Heart left ventricle (tissue), 16 donors: Measurements from ENCODE around the gene CCDC82. TPM values are rescaled to one million over a fixed set of nuclear protein-coding genes. Genes with fewer than 3 reads are reported as not detected.
A peak's percentile ranks its signal among the peaks of the same experiment; 100 is the strongest.

Experiments used
- ATAC-seq, 4 donors: fragments of 200-7000 bp; cut with Tn5 transposase; one replicate each; pipeline ENCODE4 v1.9.1; 2020 to 2022; ENCODE audit warnings: moderate library complexity in 4 of 4, mild to moderate bottlenecking in 3 of 4, moderate number of reproducible peaks in 1 of 4
- DNase-seq, 5 donors: peaks; one replicate each; pipeline ENCODE4 v3.0.0-alpha.2; 2020
- H3K27ac ChIP-seq, 12 donors: fragments of 200-600 bp; sonication (generic) in 4 of 12; one replicate each; pipeline versions ENCODE4 v1.5.0 to v1.8.0; 2016 to 2022; ENCODE audit warnings: mild to moderate bottlenecking in 2 of 12
- H3K27me3 ChIP-seq, 9 donors: fragments of 200-600 bp; sonication (generic) in 2 of 9; one replicate each; pipeline versions ENCODE4 v1.5.1 to v1.8.0; 2016 to 2022; ENCODE audit warnings: mild to moderate bottlenecking in 3 of 9
- H3K36me3 ChIP-seq, 9 donors: fragments of 200-600 bp; sonication (generic) in 2 of 9; one replicate each; pipeline versions ENCODE4 v1.5.0 to v1.8.0; 2018 to 2022; ENCODE audit warnings: mild to moderate bottlenecking in 2 of 9
- H3K4me1 ChIP-seq, 12 donors: fragments of 200-600 bp; sonication (generic) in 4 of 12; one replicate each; pipeline versions ENCODE4 v1.5.0 to v1.8.0; 2016 to 2022; ENCODE audit warnings: mild to moderate bottlenecking in 3 of 12
- H3K4me3 ChIP-seq, 12 donors: fragments of 200-600 bp; sonication (generic) in 4 of 12; one replicate each; pipeline versions ENCODE4 v1.5.0 to v1.8.0; 2017 to 2022; ENCODE audit warnings: mild to moderate bottlenecking in 9 of 12, moderate library complexity in 4 of 12
- H3K9me3 ChIP-seq, 12 donors: fragments of 200-600 bp; sonication (generic) in 4 of 12; one replicate each; pipeline versions ENCODE4 v1.5.0 to v1.8.0; 2016 to 2022; ENCODE audit warnings: mild to moderate bottlenecking in 1 of 12
- POLR2A ChIP-seq, 2 donors: fragments of 450-650 bp; IDR thresholded peaks; one replicate each; pipeline ENCODE4 v1.6.1; 2017; ENCODE audit warnings: antibody characterized with exemption in 2 of 2, mild to moderate bottlenecking in 2 of 2, moderate library complexity in 2 of 2
- WGBS, 4 donors: extraction: QIAGEN DNeasy Blood & Tissue Kit in 2 of 4; methylation state at CpG; one replicate each; pipeline versions ENCODE4 v1.1.5 to v1.1.7; 2013 to 2018; 5-methylcytosine and 5-hydroxymethylcytosine counted together
- intact Hi-C, 10 donors: fragments of 100-400 bp; cut with DNase I; formaldehyde crosslinking; loops; one replicate each; pipeline versions ENCODE4 v1.11.1 to v1.14.2; 2022
- polyA plus RNA-seq, 2 donors: library from polyadenylated mRNA; stranded (reverse); fragments of 200-250 nt; gene quantifications; one replicate each; pipeline ENCODE4 v1.2.3, GENCODE V29; 2013
- total RNA-seq, 9 donors: library from RNA; depleted of rRNA in 2 of 9; stranded (reverse); fragments of >200 nt in 2 of 9; fragmentation: NEBNext Ultra II Directional in 3 of 9; extraction: Animal tissue kit (Norgen Biotek cat#: 25700) in 3 of 9; gene quantifications; one replicate each; pipeline versions ENCODE4 v1.1.0 to v1.2.4, GENCODE V29; 2016 to 2023
- TF ChIP-seq, protein P1 (sequence below), 12 donors: fragments of 200-600 bp; sonication (generic) in 4 of 12; IDR thresholded peaks; one replicate each; pipeline versions ENCODE4 v1.5.0 to v1.8.0; 2018 to 2022; ENCODE audit warnings: antibody characterized with exemption in 12 of 12, mild to moderate bottlenecking in 5 of 12
- donor health status: ischemic (EF 13 %, LVEDD 7.1; RV severe dilation, severe dysfunction).
- donor health status: healthy with polysubstance abuse.
- donor health status: DM: no; HTN: yes; CAD: no.
- donor health status: DM: no; HTN: no; CAD: no.
- donor health status: ischemic (EF 25% LVEDD 6.9; RV normal size, moderate dysfunction).
- donor health status: ischemic (EF 25% LVEDD 5.7; RV mildly dilated, moderate dysfunction).
- donor health status: healthy.
- donor health status: DM: yes; HTN: yes; CAD: no.
- donor health status: ischemic (EF 35%, LVEDD 5.7; RV mildly dilated, moderate dysfunction).
- donor health status: nonischemic (EF 11% LVEDD 7.7; RV severe dilation, severe dysfunction).
- donor health status: DM: yes; HTN: yes; CAD: no.
- donor health status: PGD.
- donor health status: ischemic (EF 29% LVEDD 5.4; RV normal size, mild dysfunction).
- donor health status: nonischemic (EF 23%, LVEDD 6.1; RV moderate dilation, normal function).

The CCDC82 gene
- total and polyA plus RNA-seq, 11 donors = 5.4 to 16.4 (median 14.5) TPM

DNA sequence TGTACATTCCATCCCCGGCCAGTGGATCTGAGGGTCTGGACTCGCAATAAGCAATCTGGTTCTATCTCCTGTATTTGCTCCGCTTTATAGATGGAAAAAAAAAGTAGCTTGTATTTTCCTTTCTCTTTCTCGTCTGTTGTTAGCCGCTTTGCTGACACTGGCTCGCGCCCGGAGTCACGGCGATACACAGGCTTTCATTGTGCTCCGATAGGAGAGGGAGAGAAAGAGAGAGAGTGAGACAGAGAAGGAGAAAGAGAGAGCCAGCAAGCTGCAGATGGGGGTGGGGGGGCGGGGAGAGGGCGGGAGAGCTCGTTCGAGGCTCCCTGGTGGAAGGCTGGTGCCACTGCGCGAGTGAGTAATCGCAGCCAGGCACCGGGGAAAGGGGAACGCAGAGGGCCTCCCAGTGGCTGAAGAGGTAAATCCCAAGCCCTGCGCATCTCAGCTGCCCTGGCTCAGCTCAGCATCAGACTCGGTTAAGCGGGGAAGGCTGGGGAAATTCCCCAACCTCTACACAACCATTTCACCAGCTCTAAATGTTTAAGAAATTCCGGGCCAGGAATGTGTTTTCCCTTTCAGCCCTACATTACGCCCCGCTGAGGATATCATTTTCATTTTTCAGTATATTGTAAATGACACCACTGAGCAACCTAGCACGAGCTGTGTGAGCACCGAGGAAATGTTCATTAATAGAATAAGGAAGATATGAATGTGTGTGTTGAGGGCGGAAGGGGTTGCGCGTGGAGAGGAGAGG is 46.6 kb downstream of the CCDC82 start, which contains the start of gene MAML2:
Gene MAML2, minus strand, starts transcription at position 235 of the 751 bp plus-strand sequence. CDS start 1,300 bp downstream, outside the sequence.
- no peak for TF ChIP-seq POLR2A (IDR thresholded peaks at IDR 0.05)
- TF ChIP-seq, protein P1, sequence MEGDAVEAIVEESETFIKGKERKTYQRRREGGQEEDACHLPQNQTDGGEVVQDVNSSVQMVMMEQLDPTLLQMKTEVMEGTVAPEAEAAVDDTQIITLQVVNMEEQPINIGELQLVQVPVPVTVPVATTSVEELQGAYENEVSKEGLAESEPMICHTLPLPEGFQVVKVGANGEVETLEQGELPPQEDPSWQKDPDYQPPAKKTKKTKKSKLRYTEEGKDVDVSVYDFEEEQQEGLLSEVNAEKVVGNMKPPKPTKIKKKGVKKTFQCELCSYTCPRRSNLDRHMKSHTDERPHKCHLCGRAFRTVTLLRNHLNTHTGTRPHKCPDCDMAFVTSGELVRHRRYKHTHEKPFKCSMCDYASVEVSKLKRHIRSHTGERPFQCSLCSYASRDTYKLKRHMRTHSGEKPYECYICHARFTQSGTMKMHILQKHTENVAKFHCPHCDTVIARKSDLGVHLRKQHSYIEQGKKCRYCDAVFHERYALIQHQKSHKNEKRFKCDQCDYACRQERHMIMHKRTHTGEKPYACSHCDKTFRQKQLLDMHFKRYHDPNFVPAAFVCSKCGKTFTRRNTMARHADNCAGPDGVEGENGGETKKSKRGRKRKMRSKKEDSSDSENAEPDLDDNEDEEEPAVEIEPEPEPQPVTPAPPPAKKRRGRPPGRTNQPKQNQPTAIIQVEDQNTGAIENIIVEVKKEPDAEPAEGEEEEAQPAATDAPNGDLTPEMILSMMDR (IDR thresholded peaks at IDR 0.05) = peak; percentile 85 to 99 (median 96)
- intact Hi-C loops = loop anchor here (1.0 to 10.0 kb wide), 23 partner anchors 36 to 508 kb away; partner anchors contain the start of gene MTMR2 (in 1 of the 10)
- peak; percentile 88 to 97 (median 94) for ATAC-seq

DNA sequence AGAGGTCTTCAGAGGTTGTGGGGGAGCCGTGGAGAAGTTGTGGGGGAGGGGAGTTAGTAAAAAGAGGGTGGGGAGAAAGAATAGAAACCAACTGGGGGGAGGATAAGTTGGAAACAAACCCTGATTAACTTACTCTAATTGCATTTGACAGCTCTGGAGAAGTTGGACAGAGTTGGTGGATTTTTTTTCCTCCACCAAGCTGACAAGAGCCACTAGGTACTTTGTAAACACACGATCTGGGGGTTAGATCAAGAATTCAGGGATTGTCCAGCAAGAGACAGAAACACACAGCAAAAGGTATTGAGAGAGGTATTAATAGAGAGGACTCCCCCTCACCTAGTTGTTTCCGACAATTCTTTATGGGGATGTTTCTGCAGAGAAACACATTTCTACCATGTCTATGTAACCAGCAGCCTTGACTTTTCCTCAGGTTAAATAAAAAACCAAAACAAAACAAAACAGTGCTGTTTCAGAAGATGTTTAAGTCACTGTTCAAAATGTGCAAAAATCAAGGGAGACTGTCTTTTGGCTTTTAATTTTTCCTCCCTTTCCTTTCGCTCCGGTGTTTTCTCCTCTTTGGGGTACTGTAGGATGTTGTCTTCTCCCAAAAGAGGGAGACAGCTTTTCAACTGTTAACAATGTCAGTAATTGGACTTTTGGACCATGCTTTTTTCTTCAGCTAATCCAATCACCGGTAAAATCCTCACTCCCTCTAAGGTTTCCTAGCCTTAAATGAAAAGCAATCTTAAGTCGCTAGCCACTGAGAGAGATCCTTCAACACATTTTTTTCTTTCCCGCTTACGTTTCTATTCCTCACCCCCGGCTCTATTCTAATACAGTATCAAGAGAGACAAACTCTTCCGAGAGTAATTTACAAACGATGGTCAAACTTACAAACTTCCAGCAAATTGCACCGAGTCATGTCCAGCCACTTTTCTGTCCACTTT is 47.4 kb downstream of the CCDC82 start:
- 0 to 2% (median 1%) methylated on average over 13 of the region's 13 CpGs for WGBS, 4 donors
- ATAC-seq (peak in 3 of 4 donors; percentile 1 to 13 (median 1)), DNase-seq (no peak)
- no peaks in the 10 kb centered on the region for H3K9me3 ChIP-seq
- H3K4me3 ChIP-seq = peak overlapping the region; percentile 54 to 80 (median 71)
- intact Hi-C loops = loop anchor here (2.0 to 10.0 kb wide), 21 partner anchors 35 to 507 kb away; partner anchors contain the start of gene MTMR2 (in 1 of the 10)
- H3K36me3 ChIP-seq = no peaks in the 10 kb centered on the region
- TF ChIP-seq POLR2A (IDR thresholded peaks at IDR 0.05) = no peak
- TF ChIP-seq, protein P1 (IDR thresholded peaks at IDR 0.05) = no peak
- no peaks in the 10 kb centered on the region for H3K27me3 ChIP-seq
- H3K27ac ChIP-seq = peak overlapping the region in 11 of 12 donors; percentile 74 to 92 (median 79)
- peaks cover 0 to 53% (median 37%) of the 10 kb centered on the region in 12 donors for H3K4me1 ChIP-seq

More for the DNA sequence above, 46.6 kb downstream of the CCDC82 start, which contains the start of gene MAML2:
- no peaks in the 10 kb centered on the region for H3K36me3 ChIP-seq
- peak; percentile 92 to 95 (median 93) for DNase-seq
- H3K9me3 ChIP-seq = peaks cover 0 to 4% (median 0%) of the 10 kb centered on the region in 12 donors
- H3K4me1 ChIP-seq = peaks cover 0 to 45% (median 28%) of the 10 kb centered on the region in 12 donors
- no peaks in the 10 kb centered on the region for H3K27me3 ChIP-seq
- peak within 1 kb of the TSS; percentile 54 to 80 (median 71) for H3K4me3 ChIP-seq
- H3K27ac ChIP-seq = peak within 1 kb of the TSS in 11 of 12 donors; percentile 74 to 92 (median 79)
- WGBS, 4 donors = 4 to 6% (median 6%) methylated on average over 31 of the region's 31 CpGs

DNA sequence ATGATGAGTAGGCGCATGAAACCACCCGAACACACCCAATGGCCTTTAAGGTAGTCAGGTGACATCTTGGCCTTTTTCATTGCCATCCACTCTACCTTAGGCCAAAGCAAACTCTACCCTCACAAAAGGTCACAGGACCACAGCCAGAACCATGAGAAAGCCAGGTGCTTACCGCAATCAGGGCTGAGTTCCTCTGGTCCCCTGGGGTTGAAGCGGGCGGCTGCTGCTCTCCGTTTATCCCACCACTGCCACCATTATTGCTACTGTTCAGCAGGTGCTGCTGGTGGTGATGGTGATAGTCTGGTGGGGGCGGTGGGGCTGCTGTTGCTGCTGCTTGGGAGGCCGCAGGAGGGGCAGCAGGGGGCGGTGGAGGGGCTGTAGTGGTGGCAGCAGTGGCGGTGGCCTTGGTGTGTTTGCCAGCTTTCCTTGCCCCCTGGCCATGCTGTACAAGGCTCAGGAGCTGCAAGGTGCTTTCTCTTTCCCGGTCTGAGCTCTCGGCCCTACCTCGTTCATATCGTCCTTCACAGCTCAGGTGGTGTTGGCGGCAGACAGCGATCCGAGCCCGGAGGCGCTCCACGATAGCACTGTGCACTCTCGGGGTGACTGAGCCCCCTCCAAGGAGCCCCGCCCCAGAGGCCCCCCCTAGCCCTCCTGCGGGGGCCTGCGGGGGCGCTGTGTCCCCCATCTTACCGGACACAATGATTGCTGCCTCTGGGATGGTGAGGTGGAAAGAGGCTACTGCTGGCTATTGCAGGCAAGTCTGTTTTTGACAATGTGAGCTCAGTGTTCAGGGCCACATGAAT is 48.3 kb downstream of the CCDC82 start:
- DNase-seq = peak; percentile 33 to 73 (median 51)
- Histone ChIP-seq H3K4me1 (peaks cover 0 to 59% (median 41%) of the 10 kb centered on the region in 12 donors), H3K27me3 (no peaks in the 10 kb centered on the region), H3K36me3 (no peaks in the 10 kb centered on the region), H3K9me3 (no peaks in the 10 kb centered on the region), H3K4me3 (peak overlapping the region; percentile 40 to 80 (median 71)), H3K27ac (peak overlapping the region; percentile 35 to 92 (median 78))
- no peak for TF ChIP-seq POLR2A (IDR thresholded peaks at IDR 0.05)
- TF ChIP-seq, protein P1 (IDR thresholded peaks at IDR 0.05) = peak in 10 of 12 donors; percentile 21 to 61 (median 40)
- ATAC-seq = peak; percentile 21 to 50 (median 28)
- intact Hi-C loops = loop anchor here (2.0 to 10.0 kb wide), 23 partner anchors 34 to 507 kb away; partner anchors contain the start of gene MTMR2 (in 1 of the 10)
- 24 to 46% (median 35%) methylated on average over 11 to 26 of the region's 26 CpGs for WGBS, 4 donors
